Stimulated activated naive CD4-positive, alpha-beta T cell treated with Interleukin-2 at 50 U/mL for 16 hours (primary cell): ENCODE results near the gene CCDC190.
"Not testable (repeated sequence)": the region's sequence is repeated elsewhere in the genome, so short reads cannot be mapped to it uniquely, and the experiment has no call there.

Experiments
- DNase-seq: peaks from one replicate; lab custom pipeline; 2025; lab: John Stamatoyannopoulos, UW

Gene CCDC190

GRCh38 chr1:162861101-162861500 is at the start of gene CCDC190:
TSS of gene CCDC190 (minus strand) at chr1:162861175. CDS start at chr1:162859646, 1,529 bp downstream.
- DNase-seq = no peak

GRCh38 chr1:162910161-162910560 is 49.2 kb upstream of the CCDC190 start:
- DNase-seq = no peak

GRCh38 chr1:162908780-162909179 is 47.8 kb upstream of the CCDC190 start:
- DNase-seq = no peak

- DNase-seq = no peak
Observed at GRCh38 chr1:162908236-162908635, 47.3 kb upstream of the CCDC190 start.

- DNase-seq = no peak
Observed at GRCh38 chr1:162906485-162906884, 45.5 kb upstream of the CCDC190 start.

GRCh38 chr1:162905174-162906158 is 44.5 kb upstream of the CCDC190 start:
- no peak for DNase-seq

- no peak for DNase-seq
Observed at GRCh38 chr1:162904579-162904978, 43.6 kb upstream of the CCDC190 start.

GRCh38 chr1:162904023-162904422 is 43.0 kb upstream of the CCDC190 start:
- DNase-seq = no peak

GRCh38 chr1:162903246-162903645 is 42.3 kb upstream of the CCDC190 start:
- no peak for DNase-seq

- no peak for DNase-seq
Observed at GRCh38 chr1:162902416-162902815, 41.4 kb upstream of the CCDC190 start.

GRCh38 chr1:162901243-162901642 is 40.3 kb upstream of the CCDC190 start:
- DNase-seq = no peak

GRCh38 chr1:162899422-162900146 is 38.6 kb upstream of the CCDC190 start:
- no peak for DNase-seq

GRCh38 chr1:162893612-162893908 is 32.6 kb upstream of the CCDC190 start:
- no peak for DNase-seq

GRCh38 chr1:162892906-162893611 is 32.1 kb upstream of the CCDC190 start:
- DNase-seq = no peak

GRCh38 chr1:162889989-162890388 is 29.0 kb upstream of the CCDC190 start:
- no peak for DNase-seq

- DNase-seq = no peak
Observed at GRCh38 chr1:162886705-162887104, 25.7 kb upstream of the CCDC190 start.

GRCh38 chr1:162885265-162885664 is 24.3 kb upstream of the CCDC190 start:
- DNase-seq = no peak

- DNase-seq = no peak
Observed at GRCh38 chr1:162884831-162885230, 23.9 kb upstream of the CCDC190 start.

GRCh38 chr1:162882248-162882674 is 21.3 kb upstream of the CCDC190 start:
- no peak for DNase-seq

- no peak for DNase-seq
Observed at GRCh38 chr1:162881590-162881989, 20.6 kb upstream of the CCDC190 start.

GRCh38 chr1:162880617-162881016 is 19.6 kb upstream of the CCDC190 start:
- not testable (repeated sequence) for DNase-seq

- DNase-seq = no peak
Observed at GRCh38 chr1:162878000-162878596, 17.1 kb upstream of the CCDC190 start.
